ENCODE measurements around the gene NAGK.

- TF ChIP-seq CTCF (IDR thresholded peaks at IDR 0.05; ENCODE audit: insufficient read depth, low read length) (no peak), POLR2AphosphoS5 (IDR thresholded peaks at IDR 0.05; ENCODE audit: low read depth) (no peak)
Measured at GRCh38 chr2:71122387-71123298, 54.2 kb downstream of the NAGK start.

Measured in HL-60 (cell line).